Measurements from ENCODE around the gene ITPKB.
"Not testable (repeated sequence)": the region's sequence is repeated elsewhere in the genome, so short reads cannot be mapped to it uniquely, and the experiment has no call there.

Gene ITPKB

GRCh38 chr1:226642421-226642820, 96.7 kb downstream of the ITPKB start:
- no peak for DNase-seq (ENCODE audit: extremely low read depth in 1 of 2, low read depth in 1 of 2)

GRCh38 chr1:226641671-226642231, 97.3 kb downstream of the ITPKB start:
- no peak for DNase-seq (ENCODE audit: extremely low read depth in 1 of 2, low read depth in 1 of 2)

DNA sequence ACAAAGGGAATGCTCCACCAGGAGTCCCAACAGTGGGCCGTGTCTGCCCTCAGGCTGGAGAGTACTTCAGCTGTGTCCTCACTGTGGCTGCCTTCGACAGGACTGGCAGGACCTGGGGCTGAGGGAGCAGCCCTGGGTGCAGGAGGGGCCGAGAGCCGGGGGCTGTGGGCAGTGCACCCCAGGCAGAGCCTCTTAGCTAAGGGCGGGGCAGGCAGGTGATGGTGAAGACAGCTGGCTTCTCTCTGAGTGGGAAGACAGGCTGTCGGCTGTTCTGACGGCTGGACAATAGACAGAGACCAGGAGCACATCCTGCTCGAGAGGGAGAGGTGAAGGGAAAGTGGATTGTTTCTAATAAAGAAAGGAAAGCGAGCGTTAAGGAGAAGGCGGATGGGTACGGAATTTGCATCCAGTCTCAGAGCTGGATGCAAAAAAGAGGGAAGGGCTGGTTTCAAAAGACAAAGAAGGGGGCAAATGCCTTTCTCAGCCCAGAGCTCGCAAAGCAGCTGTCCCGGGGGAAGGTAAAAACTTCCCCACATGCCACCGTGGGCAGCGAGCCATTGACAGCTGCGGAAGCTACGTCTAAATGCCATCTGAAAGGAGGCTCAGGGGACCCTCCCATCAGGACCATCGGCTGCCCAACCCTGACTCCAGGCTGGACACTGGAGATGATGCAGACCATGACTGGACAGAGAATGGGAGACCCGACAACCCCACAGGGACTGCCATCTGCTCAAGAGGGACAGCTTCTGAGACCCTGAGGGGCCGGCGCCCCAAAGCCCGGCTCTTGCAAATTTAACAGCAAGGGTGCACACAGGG, 98.6 kb downstream of the ITPKB start:
- no peak for DNase-seq (ENCODE audit: extremely low read depth in 1 of 2, low read depth in 1 of 2)

DNA sequence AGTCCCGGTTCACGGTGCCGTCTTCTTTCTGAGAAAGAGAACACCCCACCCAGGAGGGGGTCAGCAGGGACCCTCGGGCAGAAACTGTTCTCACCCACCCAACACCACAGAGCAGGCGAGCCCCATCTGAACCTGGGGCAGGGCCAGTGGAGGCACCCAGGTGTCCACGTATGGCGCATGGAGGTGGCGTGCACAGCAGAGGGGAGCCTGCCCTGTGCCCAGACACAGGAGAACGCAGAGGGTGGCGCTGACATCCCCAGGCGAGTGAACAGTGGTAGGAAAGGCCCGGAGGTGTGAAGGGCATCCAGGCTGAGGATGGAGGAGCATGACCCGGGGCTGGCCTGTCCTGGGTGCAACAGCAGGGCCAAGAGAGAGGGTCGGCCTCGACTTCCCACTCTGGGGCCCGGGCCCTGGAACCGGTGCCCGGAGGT, 99.4 kb downstream of the ITPKB start:
- DNase-seq (ENCODE audit: extremely low read depth in 1 of 2, low read depth in 1 of 2): no peak

GRCh38 chr1:226639206-226639605, 99.9 kb downstream of the ITPKB start:
- DNase-seq (ENCODE audit: extremely low read depth in 1 of 2, low read depth in 1 of 2): not testable (repeated sequence)

DNA sequence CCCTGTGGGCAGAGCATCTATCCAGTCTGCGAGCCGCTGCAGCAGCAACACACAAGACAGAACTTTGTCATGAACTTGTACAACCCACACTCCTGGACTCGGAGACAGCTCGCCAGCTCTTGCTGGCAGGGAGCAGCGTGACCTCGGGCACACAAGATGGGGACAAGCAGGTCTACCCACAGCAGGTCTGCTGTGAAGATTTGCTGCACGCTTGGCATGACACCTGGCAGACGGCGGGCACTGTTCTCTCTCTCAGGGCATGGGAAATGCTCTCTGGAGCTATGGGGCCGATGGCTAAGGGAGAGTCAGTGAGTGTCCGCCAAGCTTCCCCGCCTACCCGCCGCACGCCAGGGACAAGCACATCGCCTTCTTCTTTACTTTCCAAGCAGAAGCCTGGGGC, 100.5 kb downstream of the ITPKB start:
- no peak for DNase-seq (ENCODE audit: extremely low read depth in 1 of 2, low read depth in 1 of 2)

GRCh38 chr1:226638001-226638601, 101.0 kb downstream of the ITPKB start:
- DNase-seq (ENCODE audit: extremely low read depth in 1 of 2, low read depth in 1 of 2): no peak

- DNase-seq (ENCODE audit: extremely low read depth in 1 of 2, low read depth in 1 of 2): no peak
These were observed 101.7 kb downstream of the ITPKB start for GRCh38 chr1:226637147-226637935.

GRCh38 chr1:226636847-226637096, 102.3 kb downstream of the ITPKB start:
- DNase-seq (ENCODE audit: extremely low read depth in 1 of 2, low read depth in 1 of 2): no peak

GRCh38 chr1:226635456-226635941, 103.6 kb downstream of the ITPKB start:
- peak in 1 of 2 donors; percentile 52 for DNase-seq (ENCODE audit: extremely low read depth in 1 of 2, low read depth in 1 of 2)

GRCh38 chr1:226634611-226635246, 104.4 kb downstream of the ITPKB start:
- DNase-seq (ENCODE audit: extremely low read depth in 1 of 2, low read depth in 1 of 2): no peak

DNA sequence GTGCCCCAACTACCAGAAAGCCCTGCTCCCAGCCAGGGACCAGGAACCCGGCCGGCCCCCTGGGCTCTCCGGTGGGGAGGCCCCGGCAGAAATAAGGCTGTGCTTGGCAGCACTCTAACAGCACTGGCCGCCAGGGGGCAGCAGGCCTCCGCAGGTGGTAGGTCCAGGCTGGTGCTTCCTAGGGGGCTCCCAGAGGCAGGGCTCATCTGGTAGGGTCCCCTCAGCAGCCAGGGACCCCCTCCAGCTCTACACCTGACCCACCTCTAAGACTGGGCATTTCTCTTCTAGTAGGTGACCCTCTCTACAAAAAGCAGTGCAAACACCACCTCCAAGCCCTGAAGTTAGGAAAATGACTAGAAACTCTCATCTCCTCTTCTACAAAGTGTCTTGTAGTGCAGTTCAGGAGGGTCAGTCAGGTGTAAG, 104.9 kb downstream of the ITPKB start:
- peak; percentile 62 to 70 for DNase-seq (ENCODE audit: extremely low read depth in 1 of 2, low read depth in 1 of 2)

DNA sequence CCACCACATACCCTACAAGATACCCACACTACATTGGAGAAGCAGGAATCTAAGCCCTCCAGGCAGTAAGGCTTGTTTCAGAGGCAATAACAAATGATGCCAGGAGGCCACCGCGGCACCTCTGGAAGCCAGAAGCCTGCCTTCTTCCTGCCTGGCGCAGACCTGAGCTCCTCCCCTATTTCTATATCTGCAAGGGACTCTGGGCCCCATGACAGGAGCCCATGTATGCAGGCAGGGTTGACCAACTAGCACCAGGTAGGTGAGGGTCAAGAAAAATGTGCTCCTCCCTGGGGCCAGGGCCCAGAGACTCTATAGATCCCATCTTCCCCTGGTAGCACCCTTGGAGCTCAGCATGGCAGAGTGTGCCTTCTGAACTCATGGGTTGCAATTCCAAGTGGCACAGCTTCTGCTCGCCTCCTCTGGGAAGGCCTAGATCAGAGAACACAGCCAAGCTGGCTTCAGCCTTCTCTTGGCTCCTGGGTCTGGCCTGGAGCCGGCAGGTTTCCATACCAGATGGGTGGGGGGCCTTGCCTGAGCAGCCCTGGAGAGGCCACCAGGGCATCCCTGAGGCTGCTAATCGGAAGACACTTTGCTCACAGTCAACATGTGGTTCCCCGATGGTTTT, 105.4 kb downstream of the ITPKB start:
- DNase-seq (ENCODE audit: extremely low read depth in 1 of 2, low read depth in 1 of 2): no peak

DNA sequence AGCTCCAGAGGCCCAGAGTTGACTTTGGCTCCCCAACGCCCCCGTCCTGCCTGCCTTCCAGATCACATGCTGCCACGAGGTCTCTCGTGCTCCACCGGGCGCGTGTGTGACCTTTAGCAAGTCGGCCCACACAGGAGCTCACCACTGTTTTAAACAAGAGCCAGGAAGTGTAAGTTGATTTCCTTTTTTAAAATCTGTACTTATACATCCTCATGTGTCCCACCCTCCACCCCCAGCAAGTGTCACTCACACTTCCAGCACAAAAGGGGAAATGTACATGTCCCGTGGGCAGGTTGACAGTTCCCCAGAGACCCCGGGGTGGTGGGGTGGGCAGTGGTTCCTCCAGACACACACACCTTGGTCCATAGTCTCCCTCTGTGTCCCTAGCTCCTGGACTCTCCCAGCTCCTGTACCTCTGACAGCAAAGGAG, 106.1 kb downstream of the ITPKB start:
- DNase-seq (ENCODE audit: extremely low read depth in 1 of 2, low read depth in 1 of 2): no peak

GRCh38 chr1:226632169-226632879, 106.8 kb downstream of the ITPKB start:
- DNase-seq (ENCODE audit: extremely low read depth in 1 of 2, low read depth in 1 of 2): no peak

- no peak for DNase-seq (ENCODE audit: extremely low read depth in 1 of 2, low read depth in 1 of 2)
These were observed 107.7 kb downstream of the ITPKB start for GRCh38 chr1:226631229-226632000.

DNA sequence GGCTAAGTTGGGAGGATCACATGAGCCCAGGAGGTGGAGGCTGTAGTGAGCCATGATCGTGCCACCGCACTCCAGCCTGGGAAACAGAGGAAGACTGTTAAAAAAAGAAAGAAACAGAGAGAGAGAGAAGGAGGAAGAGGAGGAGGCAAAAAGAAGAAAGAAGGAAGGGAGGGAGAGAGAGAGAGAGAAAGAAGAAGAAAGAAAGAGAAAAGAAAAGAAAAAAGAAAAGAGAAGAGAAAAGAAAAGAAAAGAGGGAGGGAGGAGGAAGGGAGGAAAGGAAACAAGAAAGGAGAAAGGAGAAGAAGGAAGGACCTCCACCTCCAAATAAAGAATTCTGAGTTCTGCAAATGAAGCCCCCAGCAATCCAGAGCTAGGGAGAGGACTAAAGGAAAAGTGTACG, 108.5 kb downstream of the ITPKB start:
- no peak for DNase-seq (ENCODE audit: extremely low read depth in 1 of 2, low read depth in 1 of 2)

DNA sequence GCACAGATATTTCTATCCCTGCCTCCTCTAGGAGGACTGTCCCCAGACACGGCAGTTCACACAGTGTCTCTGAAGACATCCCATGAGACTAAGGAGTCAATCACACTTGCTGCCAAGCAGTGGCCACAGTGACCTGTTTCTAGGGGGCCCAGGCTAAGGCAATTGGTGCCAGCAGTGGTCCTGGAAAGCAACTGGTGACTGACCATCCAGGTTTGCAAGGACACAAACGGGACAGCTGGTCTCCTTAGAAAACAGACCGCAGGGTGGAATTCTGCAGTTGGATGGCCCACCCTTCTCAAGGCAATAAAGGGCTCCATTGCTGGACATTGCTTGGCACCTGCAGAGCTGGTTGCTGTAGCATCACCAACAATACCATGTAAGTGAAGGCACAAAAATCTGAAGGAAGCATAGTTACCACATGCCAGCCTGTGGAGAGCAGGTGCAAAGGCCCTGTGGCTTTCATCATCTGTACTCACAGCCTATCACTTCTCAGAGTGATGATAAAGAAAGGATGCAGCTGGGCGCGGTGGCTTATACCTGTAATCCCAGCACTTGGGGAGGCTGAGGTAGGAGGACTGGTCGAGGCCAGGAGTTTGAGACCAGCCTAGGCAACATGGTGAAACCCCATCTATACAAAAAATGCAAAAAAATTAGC, 109.1 kb downstream of the ITPKB start:
- DNase-seq (ENCODE audit: extremely low read depth in 1 of 2, low read depth in 1 of 2): no peak

All from stimulated activated CD8-positive, alpha-beta memory T cell treated with anti-CD3 and anti-CD28 coated beads, Interleukin-7, amount 100 ng/mL, for 48 hours (primary cell).